HG03439 (cell line): ENCODE data around the gene COL7A1.
"Not testable (repeated sequence)": the region's sequence is repeated elsewhere in the genome, so short reads cannot be mapped to it uniquely, and the experiment has no call there.

Experiments used
- ATAC-seq: cut with Tn5 transposase; IDR thresholded peaks from one replicate; pipeline ENCODE4 v1.9.1; 2021; ENCODE audit warnings: mild to moderate bottlenecking, moderate library complexity; ENCODE audit not compliant: unreplicated experiment

COL7A1 gene

DNA sequence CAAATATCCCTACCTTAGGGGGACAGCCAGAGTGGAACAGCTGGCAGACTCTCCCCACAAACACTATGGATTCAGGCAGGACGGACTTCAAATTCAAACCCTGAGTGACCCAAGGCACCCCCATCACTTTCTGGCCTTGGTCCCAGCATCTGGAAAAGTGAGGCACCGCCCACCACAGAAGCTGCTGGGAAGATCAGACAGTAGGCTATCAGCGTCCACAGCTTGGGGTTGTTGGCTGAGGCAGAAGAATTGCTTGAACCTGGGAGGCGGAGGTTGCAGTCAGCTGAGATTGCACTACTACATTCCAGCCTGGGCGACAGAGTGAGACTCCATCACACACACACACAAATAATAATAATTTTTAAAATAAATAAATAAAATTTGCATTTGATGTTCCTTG is 47.0 kb downstream of the COL7A1 start:
- ATAC-seq: no peak

DNA sequence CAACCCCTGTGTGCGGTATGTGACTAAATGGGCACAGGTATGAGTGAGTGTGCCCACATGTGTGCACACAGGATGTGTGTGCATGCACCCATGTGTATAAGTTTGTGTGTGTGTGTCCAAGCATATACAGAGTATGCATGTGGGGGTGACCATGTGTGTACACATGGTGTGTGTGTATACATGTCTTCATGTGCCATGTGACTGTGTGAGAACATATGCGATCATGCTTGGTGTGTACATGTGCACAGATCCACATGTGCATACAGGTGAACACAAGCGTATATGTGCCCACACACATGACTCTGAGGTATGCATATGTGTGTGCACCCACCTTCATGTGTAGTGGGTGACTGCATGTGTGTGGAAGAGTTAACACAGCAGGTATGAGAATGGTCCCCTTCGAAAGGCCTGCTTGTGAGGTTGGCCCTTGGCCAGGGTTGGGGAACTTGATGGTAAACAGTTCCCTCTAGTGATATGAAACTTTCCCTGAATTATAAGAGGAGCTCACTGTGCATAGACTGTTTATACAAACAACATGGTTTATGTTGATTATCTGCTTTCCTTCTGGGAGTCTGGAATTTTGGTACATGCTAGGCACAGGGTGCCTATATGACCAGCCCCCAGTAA is 48.8 kb downstream of the COL7A1 start:
- ATAC-seq: no peak

GRCh38 chr3:48544141-48544540 is 51.0 kb downstream of the COL7A1 start:
- ATAC-seq: no peak

DNA sequence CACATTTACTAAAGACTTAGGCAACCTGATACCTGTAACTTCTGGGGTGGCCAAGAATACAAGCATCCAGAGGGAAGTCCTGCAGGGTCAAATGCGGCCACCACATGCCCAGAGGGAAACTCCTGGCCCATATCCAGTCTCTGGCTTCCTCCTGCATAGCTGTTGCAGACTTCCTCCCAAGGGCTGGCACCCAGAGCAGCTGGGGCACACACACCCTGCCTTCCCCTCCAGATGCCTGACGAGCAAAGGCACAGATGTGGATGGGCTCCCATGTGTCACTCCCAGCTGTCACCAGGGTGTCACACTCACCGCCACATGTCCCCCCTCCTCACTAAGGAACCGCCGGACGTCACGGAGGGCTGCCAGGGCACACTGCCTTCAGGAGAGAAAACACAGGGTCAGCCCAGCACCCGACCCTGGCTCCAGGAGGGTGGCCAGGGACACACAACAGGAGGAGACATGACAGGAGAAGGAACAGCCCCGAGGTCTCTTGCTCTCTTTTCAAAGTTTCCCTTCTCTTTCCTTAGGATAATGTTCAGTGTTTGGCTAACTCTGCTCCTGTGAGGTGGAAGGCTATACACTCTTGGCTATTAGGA is 51.8 kb downstream of the COL7A1 start:
- no peak for ATAC-seq

- ATAC-seq: no peak
Measured at GRCh38 chr3:48538451-48538850, 56.7 kb downstream of the COL7A1 start.

DNA sequence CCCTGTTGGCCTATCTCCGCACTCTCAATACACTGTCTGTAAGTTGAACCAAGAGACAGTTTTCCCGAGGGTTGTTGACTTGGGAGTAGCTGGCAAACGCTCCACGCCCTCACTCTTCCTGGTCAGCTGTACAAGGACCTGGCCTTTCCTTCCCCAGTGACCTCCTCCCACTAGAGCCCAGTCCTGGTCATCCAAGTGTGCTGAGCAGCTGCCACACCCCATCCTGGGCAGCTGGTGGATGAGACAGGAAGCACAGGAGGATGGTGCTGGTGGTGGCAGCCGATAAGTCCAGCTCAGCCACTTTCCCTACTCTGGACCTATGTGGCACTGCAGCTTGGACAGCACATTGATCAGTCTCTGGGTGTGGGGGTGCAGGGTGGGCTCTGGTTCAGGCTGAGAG is 58.3 kb downstream of the COL7A1 start:
- ATAC-seq: no peak

DNA sequence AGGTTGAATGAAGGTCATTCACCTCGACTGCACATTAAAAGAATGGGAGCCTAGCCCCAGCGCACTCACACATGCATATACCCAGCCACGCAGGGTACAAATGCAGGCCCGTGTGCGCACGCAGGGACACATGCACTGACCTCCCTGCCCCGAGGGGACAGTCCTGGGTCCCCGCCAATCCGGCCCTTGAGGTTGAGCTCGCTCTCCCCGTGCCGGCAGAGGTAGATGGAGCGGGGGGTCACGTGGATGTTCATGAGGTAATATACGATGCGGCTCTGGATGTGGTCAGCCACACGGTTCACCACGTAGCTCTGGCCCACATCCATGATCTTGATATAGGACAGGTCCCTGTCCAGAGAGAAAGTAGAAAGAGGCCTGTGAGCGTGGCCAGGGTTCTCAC is 59.0 kb downstream of the COL7A1 start:
- ATAC-seq: no peak

- ATAC-seq: no peak
Measured at GRCh38 chr3:48535578-48535977, 59.6 kb downstream of the COL7A1 start.

GRCh38 chr3:48532977-48533337 is 62.2 kb downstream of the COL7A1 start:
- ATAC-seq: no peak

DNA sequence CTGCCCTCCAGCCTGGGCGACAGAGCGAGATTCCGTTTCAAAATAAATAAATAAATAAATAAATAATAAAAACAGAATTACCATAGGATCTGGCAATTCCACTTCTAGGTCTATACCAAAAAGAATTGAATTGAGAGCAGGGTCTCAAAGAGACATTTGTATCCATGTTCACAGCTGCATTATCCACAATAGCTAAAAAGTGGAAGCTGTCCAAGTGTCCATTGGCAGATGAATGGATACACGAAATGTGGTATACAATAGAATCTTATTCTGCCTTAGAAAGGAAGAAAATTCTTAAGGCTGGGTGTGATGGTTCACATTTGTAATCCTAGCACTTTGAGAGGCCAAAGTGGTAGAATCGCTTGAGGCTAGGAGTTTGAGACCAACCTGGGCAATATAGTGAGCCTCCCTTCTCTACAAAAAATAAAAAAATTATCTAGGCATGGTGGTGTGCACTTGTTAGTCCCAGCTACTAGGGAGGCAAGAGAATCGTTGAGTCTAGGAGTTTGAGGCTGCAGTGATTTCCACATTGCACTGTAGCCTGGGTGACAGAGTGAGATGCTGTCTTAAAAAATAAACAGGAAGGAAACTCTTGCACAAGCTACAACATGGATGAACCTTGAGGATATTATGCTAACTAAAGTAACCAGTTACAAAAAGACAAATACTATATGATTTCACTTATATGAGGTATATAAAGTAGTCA is 62.7 kb downstream of the COL7A1 start:
- no peak for ATAC-seq

GRCh38 chr3:48530701-48531100 is 64.4 kb downstream of the COL7A1 start:
- not testable (repeated sequence) for ATAC-seq

GRCh38 chr3:48528754-48529153 is 66.4 kb downstream of the COL7A1 start:
- ATAC-seq: no peak

DNA sequence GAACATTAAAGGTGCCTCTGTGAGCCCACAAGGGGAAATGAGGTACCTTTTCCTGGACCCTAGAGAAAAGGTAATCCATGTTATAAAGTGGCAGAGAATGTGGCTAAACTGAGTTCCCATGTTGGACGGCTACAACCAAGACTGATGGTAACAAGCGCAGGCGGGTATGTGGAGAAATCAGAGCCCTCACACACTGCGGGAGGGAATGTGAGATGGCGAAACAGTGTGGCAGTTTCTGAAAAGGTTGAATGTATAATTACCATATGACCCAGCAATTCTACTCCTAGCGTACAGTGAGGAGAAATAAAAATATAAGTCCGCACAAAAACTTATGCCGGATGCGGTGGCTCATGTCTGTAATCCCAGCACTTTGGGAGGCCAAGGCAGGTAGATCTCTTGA is 67.1 kb downstream of the COL7A1 start:
- no peak for ATAC-seq

DNA sequence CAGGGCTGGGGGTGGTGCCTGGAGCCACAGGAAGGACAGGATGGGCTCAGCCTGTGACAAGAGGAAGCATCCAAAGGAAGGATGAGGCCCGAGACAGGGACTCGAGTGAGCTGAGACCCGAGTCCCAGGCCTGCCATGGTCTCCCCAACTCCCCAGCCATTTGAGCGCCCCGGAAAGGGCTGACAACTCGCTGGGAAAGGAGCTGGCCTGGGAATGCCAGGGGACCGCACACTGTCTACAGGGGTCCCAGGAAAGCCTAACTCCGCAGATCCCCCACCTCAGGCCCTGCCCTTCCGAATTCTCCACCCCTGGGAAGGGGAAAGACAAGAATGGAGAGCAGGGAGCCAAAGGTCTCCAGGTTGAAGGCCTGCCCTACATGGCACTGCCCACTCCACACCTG is 70.2 kb downstream of the COL7A1 start:
- no peak for ATAC-seq

DNA sequence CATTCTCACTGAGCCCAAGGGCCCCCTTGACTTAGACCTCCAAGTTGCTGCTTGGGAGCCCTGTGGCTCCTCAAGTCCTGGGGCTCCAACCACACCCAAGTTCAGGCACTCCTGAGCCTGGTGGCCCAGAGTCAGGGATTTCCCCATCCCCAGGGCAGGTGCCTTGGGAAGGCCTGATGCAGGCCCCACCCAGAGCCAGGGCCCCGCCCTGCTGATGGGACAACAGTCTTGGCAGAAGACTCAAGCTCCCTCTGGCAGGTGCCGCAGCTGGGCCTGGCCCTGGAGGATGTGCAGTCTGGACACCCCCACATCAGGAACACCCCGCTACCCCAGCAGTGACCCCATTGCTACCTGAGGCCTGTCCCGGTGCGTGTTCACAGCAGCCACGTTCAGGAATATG is 73.5 kb downstream of the COL7A1 start:
- ATAC-seq: no peak

DNA sequence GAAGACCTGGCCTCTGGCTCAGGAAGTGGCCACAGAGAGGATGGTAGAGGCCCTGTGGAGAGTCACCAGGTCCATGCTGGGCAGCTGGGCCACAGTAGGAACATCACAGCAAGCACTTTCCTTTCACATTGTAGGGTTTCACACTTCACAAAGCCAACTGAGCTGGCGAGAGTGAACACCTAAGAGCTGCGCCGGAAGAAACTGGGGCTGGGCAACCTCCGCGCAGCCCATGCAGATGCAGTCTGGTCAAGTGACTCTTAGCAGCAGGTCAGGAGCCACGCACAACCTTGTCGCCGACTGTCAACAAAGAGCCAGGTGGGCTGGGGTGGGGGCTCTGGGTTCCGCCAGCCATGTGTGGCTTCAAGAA is 75.9 kb downstream of the COL7A1 start:
- no peak for ATAC-seq

- no peak for ATAC-seq
Measured at GRCh38 chr3:48518638-48519276, 76.4 kb downstream of the COL7A1 start.

DNA sequence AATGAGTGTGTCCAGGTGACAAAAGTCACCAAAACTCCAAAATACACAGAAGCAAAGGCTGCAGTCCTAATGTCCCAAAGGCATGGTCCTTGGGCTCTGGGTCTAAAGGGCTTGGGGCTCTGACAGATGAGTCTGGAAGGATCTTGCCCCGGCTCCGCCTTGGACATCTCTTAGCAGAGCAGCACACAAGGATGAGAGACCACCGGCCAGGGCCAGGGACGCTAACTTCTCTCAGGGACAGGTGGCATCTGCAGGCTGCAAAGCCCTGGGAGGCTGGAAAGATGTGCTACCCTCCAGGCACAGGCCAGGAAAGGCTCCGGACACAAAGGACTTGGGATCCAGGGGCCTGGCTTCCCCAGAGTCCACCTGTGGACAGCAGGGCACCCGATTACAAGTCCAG is 77.1 kb downstream of the COL7A1 start:
- ATAC-seq: no peak

GRCh38 chr3:48516571-48516970 is 78.6 kb downstream of the COL7A1 start:
- ATAC-seq: no peak

- no peak for ATAC-seq
Measured at GRCh38 chr3:48514431-48515227, 80.5 kb downstream of the COL7A1 start.
